ENCODE results near the gene YJEFN3. TPM values are rescaled to one million over a fixed set of nuclear protein-coding genes. Genes with fewer than 3 reads are reported as not detected.

YJEFN3 gene
- total and polyA plus RNA-seq, 10 donors, result 1.3 to 22.7 (median 3.9) TPM

DNA sequence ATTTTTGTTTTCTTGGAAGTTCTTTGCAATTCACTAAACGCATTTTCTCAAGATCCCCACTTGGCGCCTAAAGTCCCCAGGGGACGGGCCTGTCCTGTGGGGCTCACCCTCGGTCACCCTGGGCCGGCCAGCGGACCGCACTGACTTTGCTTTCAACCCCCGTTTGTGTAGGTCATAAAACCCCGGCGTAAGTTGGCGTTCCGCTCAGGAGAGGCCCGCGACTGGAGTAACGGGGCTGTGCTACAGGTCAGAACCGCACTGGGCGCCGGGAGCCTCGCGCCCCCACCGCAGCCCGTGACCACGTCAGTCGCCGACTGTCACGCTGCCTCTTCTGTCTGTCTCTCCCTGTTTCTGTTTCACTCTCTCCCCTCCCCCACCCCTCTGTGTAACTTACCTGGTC is 26.9 kb upstream of the YJEFN3 start:
- intact Hi-C loops (cut with DNase I; ENCODE audit: low total_unique reads), result no loop called here
- H3K4me3 ChIP-seq, result no peak overlapping the region
- H3K27me3 ChIP-seq (replicated peaks in 1 of 7), result no peaks in the 10 kb centered on the region
- no peak overlapping the region for H3K27ac ChIP-seq
- WGBS, 5 donors, result 94 to 96% (median 95%) methylated on average over 26 of the region's 26 CpGs
- peaks cover 0 to 4% (median 0%) of the 10 kb centered on the region in 6 donors for H3K4me1 ChIP-seq
- DNase-seq, result peak; percentile 63
- no peak for TF ChIP-seq POLR2AphosphoS5 (IDR thresholded peaks at IDR 0.05)
- TF ChIP-seq, protein P1, sequence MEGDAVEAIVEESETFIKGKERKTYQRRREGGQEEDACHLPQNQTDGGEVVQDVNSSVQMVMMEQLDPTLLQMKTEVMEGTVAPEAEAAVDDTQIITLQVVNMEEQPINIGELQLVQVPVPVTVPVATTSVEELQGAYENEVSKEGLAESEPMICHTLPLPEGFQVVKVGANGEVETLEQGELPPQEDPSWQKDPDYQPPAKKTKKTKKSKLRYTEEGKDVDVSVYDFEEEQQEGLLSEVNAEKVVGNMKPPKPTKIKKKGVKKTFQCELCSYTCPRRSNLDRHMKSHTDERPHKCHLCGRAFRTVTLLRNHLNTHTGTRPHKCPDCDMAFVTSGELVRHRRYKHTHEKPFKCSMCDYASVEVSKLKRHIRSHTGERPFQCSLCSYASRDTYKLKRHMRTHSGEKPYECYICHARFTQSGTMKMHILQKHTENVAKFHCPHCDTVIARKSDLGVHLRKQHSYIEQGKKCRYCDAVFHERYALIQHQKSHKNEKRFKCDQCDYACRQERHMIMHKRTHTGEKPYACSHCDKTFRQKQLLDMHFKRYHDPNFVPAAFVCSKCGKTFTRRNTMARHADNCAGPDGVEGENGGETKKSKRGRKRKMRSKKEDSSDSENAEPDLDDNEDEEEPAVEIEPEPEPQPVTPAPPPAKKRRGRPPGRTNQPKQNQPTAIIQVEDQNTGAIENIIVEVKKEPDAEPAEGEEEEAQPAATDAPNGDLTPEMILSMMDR (IDR thresholded peaks at IDR 0.05 in 8 of 11, conservative IDR thresholded peaks at IDR 0.05 in 3 of 11), result no peak
- peaks cover 3 to 100% (median 98%) of the 10 kb centered on the region in 6 donors for H3K36me3 ChIP-seq
- no peaks in the 10 kb centered on the region for H3K9me3 ChIP-seq

DNA sequence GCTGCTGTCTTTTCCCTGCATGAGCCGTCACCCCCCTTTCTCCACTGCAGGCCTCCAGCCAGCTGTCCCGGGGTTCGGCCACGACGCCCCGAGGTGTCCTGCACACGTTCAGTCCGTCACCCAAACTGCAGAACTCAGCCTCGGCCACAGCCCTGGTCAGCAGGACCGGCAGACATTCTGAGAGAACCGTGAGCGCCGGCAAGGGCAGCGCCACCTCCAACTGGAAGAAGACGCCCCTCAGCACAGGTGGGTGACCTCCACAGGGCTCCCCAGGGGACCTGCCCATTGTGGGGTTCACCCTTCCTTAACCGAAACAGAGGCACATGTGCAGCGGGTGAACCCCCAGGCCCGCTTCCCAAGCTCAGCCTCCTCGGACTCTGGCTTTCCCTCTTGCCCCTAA is 26.4 kb upstream of the YJEFN3 start:
- Histone ChIP-seq H3K4me1 (no peaks in the 10 kb centered on the region), H3K36me3 (peaks cover 3 to 100% (median 94%) of the 10 kb centered on the region in 6 donors), H3K27me3 (replicated peaks in 1 of 7) (no peaks in the 10 kb centered on the region), H3K4me3 (no peak overlapping the region), H3K9me3 (no peaks in the 10 kb centered on the region), H3K27ac (no peak overlapping the region)
- TF ChIP-seq, protein P1 (IDR thresholded peaks at IDR 0.05 in 8 of 11, conservative IDR thresholded peaks at IDR 0.05 in 3 of 11), result no peak
- peak in 1 of 3 donors; percentile 46 for TF ChIP-seq POLR2AphosphoS5 (IDR thresholded peaks at IDR 0.05)
- 94 to 98% (median 96%) methylated on average over 14 to 19 of the region's 19 CpGs for WGBS, 5 donors
- intact Hi-C loops (cut with DNase I; ENCODE audit: low total_unique reads), result no loop called here
- peak; percentile 51 for DNase-seq

DNA sequence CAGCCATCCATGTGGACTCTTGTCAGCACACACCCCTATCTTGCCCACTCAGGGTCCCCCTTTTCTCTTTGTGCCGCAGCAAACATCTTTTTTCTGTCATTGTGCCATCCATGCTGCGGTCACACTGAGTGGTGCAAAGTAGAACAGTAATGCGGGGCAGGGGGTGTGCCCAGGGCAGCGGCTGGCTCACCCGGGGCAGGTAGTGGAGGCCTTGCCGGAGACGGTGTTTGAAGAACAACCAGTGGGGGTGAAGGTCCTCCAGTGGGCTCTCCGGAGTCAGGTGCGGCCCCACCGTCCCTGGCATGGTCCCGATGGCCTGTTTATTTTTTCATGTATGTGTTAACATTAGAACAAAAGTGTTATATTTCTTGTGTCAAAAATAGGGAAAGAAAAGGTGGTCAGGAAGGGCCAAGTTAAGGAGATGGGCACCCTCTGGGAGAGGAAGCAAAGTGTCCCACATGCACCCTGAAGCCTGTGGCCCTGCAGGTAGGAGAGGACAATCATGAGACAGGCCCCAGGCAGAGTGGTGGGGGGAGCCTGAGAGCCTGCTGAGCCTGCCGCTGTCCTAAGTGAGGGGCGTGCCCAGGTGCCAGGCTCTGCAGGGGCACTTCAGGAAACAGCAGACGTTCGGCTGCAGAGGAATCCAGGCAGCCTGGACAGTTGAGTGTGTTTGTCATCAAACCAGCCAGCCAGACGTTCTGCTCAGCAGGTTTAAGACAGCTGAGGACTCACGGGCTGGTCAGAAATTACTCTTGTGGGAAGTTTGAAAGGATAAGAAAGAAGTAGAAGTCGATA is 25.7 kb upstream of the YJEFN3 start:
- H3K9me3 ChIP-seq, result no peaks in the 10 kb centered on the region
- H3K27me3 ChIP-seq (replicated peaks in 1 of 7), result no peaks in the 10 kb centered on the region
- WGBS, 5 donors, result 84 to 95% (median 92%) methylated on average over 18 of the region's 18 CpGs
- H3K36me3 ChIP-seq, result peaks cover 3 to 100% (median 91%) of the 10 kb centered on the region in 6 donors
- H3K4me3 ChIP-seq, result no peak overlapping the region
- intact Hi-C loops (cut with DNase I; ENCODE audit: low total_unique reads), result no loop called here
- TF ChIP-seq POLR2AphosphoS5 (IDR thresholded peaks at IDR 0.05) (peak in 1 of 3 donors; percentile 7), POLR2A (IDR thresholded peaks at IDR 0.05) (no peak)
- H3K4me1 ChIP-seq, result no peaks in the 10 kb centered on the region
- H3K27ac ChIP-seq, result no peak overlapping the region
- peak; percentile 54 for DNase-seq

DNA sequence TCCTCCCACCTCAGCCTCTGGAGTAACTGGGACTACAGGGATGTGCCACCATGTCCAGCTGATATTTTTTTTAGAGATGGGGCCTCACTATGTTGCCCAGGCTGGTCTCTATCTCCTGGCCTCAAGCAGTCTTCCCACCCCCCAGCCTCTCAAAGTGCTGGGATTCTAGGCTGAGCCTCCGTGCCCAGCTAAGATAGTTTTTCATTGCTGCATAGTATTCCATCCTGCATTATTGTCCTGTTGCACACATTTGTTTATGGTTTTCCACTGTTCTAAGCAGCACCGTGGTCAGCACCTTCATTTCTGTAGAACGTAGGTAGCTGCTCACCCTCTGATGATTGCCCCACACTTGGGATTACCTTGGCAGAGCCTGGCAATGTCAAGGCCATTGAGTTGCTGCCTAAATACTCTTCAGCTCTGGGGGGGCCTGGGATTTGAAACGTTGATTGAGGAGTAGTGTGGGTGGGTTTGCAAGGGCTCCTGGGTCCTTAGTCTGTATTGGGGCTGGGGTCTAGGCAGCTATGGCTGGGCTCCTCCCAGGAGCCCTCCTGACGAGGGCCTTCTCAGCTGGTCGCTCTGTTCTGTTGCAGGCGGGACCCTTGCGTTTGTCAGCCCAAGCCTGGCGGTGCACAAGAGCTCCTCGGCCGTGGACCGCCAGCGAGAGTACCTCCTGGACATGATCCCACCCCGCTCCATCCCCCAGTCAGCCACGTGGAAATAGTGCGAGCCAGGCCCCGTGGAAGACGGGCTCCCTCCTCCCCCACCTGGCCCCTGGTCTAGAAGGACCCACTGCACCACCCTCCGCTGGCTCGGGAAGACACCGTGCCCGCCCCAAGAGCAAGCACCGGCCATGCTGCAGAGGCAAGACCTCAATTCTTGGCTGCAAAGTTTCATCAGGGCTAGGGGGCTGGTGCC is 23.7 kb upstream of the YJEFN3 start:
- H3K27ac ChIP-seq, result no peak overlapping the region
- TF ChIP-seq, protein P1 (IDR thresholded peaks at IDR 0.05 in 8 of 11, conservative IDR thresholded peaks at IDR 0.05 in 3 of 11), result no peak
- TF ChIP-seq POLR2AphosphoS5 (IDR thresholded peaks at IDR 0.05) (no peak), POLR2A (IDR thresholded peaks at IDR 0.05) (no peak)
- 91 to 97% (median 93%) methylated on average over 23 of the region's 23 CpGs for WGBS, 5 donors
- H3K4me3 ChIP-seq, result no peak overlapping the region
- H3K36me3 ChIP-seq, result peaks cover 3 to 84% (median 73%) of the 10 kb centered on the region in 6 donors
- no peaks in the 10 kb centered on the region for H3K9me3 ChIP-seq
- no peaks in the 10 kb centered on the region for H3K27me3 ChIP-seq (replicated peaks in 1 of 7)
- no peaks in the 10 kb centered on the region for H3K4me1 ChIP-seq
- DNase-seq, result peak; percentile 63
- intact Hi-C loops (cut with DNase I; ENCODE audit: low total_unique reads), result no loop called here
